Sigmoid colon (tissue), 4 donors: ENCODE measurements around the gene LIG3.

Source experiments
- CTCF ChIP-seq, 4 experiments: fragments of 450-650 bp in 3 of 4; fragments of 200-600 bp in 1 of 4; IDR thresholded peaks; one replicate each; pipeline ENCODE4 v1.5.1; 2016 to 2019; ENCODE audit warnings: antibody characterized with exemption in 4 of 4, mild to moderate bottlenecking in 3 of 4, moderate library complexity in 2 of 4
- EP300 ChIP-seq, 4 donors: sonication (generic); formaldehyde crosslinking; IDR thresholded peaks; one replicate each; pipeline ENCODE4 v1.6.1; 2017; ENCODE audit warnings: antibody characterized with exemption in 4 of 4
- POLR2A ChIP-seq, 2 donors: fragments of 450-650 bp; IDR thresholded peaks; one replicate each; pipeline ENCODE4 v1.6.1; 2016; ENCODE audit warnings: antibody characterized with exemption in 2 of 2, mild to moderate bottlenecking in 2 of 2, moderate library complexity in 2 of 2
- POLR2AphosphoS5 ChIP-seq, 4 donors: sonication (generic); formaldehyde crosslinking; IDR thresholded peaks; one replicate each; pipeline ENCODE4 v1.6.1; 2017; ENCODE audit warnings: antibody characterized with exemption in 4 of 4

- no peak for TF ChIP-seq CTCF (IDR thresholded peaks at IDR 0.05)
- TF ChIP-seq POLR2AphosphoS5 (IDR thresholded peaks at IDR 0.05) = no peak
- no peak for TF ChIP-seq EP300 (IDR thresholded peaks at IDR 0.05)
- TF ChIP-seq POLR2A (IDR thresholded peaks at IDR 0.05) = no peak
Observed at GRCh38 chr17:34979153-34979552, 1.2 kb upstream of the LIG3 start.
